ENCODE measurements around the gene FAM32A. TPM values are rescaled to one million over a fixed set of nuclear protein-coding genes. Genes with fewer than 3 reads are reported as not detected.

Gene FAM32A
- total and polyA plus RNA-seq, 2 donors (not counting 1 experiment from before 2014, with no cell fraction given): 53.4 to 62.0 TPM

- peaks cover 50% of the 10 kb centered on the region for H3K4me1 Mint-ChIP-seq
- Histone ChIP-seq H3K27ac (ENCODE audit: low read length in 2 of 2) (peak overlapping the region in 1 of 2 donors; percentile 49), H2AFZ (ENCODE audit: insufficient read depth, low read depth, low read length, poor library complexity, severe bottlenecking) (no peak overlapping the region), H3K9me3 (ENCODE audit: control extremely low read depth in 1 of 3, control insufficient read depth in 2 of 3, insufficient read depth in 1 of 3, low read length in 2 of 3) (peaks cover 0 to 6% (median 0%) of the 10 kb centered on the region in 3 donors), H3K4me1 (ENCODE audit: control insufficient read depth in 2 of 2, insufficient read depth in 2 of 2, low read length in 2 of 2) (peaks cover 41 to 63% of the 10 kb centered on the region in 2 donors), H4K20me1 (ENCODE audit: control insufficient read depth, insufficient read depth, low read length, poor library complexity, severe bottlenecking) (peaks cover 73% of the 10 kb centered on the region), H3K36me3 (replicated peaks in 1 of 2; ENCODE audit: control extremely low read depth in 1 of 2, control insufficient read depth in 1 of 2, extremely low read depth in 1 of 2, insufficient read depth in 2 of 2, low read length in 1 of 2) (peaks cover 0 to 88% of the 10 kb centered on the region in 2 experiments), H3K4me2 (replicated peaks; ENCODE audit: low read depth, low read length, poor library complexity, severe bottlenecking) (no peak overlapping the region), H3K4me3 (ENCODE audit: control extremely low read depth in 1 of 5, extremely low read depth in 1 of 5, insufficient read depth in 1 of 5, low read depth in 2 of 5, low read length in 4 of 5) (no peak overlapping the region), H3K9ac (ENCODE audit: low read length) (no peak overlapping the region), H3K27me3 (replicated peaks in 1 of 4; ENCODE audit: control extremely low read depth in 1 of 4, control insufficient read depth in 3 of 4, insufficient read depth in 4 of 4, low read length in 3 of 4) (no peaks in the 10 kb centered on the region), H3K79me2 (ENCODE audit: control insufficient read depth, insufficient read depth, low read length) (peaks cover 34% of the 10 kb centered on the region)
- ChIA-PET POLR2A (interaction anchor here (2.2 to 2.6 kb wide), 2 partner anchors 10 to 13 kb away, joined by 6 to 7 read pairs; partner anchors contain the start of gene HSH2D), CTCF (interaction anchor here (0.6 kb wide), 1 partner anchor 10 kb away, joined by 3 read pairs; no protein-coding TSS in a partner anchor)
- no peak for DNase-seq
- peak overlapping the region; percentile 15 for H3K27ac Mint-ChIP-seq
- 91% methylated on average over 10 of the region's 11 CpGs for WGBS (ENCODE audit: insufficient coverage)
- H3K9me3 Mint-ChIP-seq (ENCODE audit: insufficient read depth): no peaks in the 10 kb centered on the region
- H3K27me3 Mint-ChIP-seq: no peaks in the 10 kb centered on the region
- ATAC-seq (ENCODE audit: low read depth): no peak
- intact Hi-C loops (cut with micrococcal nuclease): no loop called here
- H3K4me3 Mint-ChIP-seq: no peak overlapping the region
- TF ChIP-seq, protein P1, sequence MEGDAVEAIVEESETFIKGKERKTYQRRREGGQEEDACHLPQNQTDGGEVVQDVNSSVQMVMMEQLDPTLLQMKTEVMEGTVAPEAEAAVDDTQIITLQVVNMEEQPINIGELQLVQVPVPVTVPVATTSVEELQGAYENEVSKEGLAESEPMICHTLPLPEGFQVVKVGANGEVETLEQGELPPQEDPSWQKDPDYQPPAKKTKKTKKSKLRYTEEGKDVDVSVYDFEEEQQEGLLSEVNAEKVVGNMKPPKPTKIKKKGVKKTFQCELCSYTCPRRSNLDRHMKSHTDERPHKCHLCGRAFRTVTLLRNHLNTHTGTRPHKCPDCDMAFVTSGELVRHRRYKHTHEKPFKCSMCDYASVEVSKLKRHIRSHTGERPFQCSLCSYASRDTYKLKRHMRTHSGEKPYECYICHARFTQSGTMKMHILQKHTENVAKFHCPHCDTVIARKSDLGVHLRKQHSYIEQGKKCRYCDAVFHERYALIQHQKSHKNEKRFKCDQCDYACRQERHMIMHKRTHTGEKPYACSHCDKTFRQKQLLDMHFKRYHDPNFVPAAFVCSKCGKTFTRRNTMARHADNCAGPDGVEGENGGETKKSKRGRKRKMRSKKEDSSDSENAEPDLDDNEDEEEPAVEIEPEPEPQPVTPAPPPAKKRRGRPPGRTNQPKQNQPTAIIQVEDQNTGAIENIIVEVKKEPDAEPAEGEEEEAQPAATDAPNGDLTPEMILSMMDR (IDR thresholded peaks at IDR 0.05): no peak
- TF ChIP-seq EZH2 (IDR thresholded peaks at IDR 0.05; ENCODE audit: borderline replicate concordance, insufficient read depth, low read depth, low read length, poor library complexity, severe bottlenecking): no peak
These were observed 31.5 kb upstream of the FAM32A start for GRCh38 chr19:16153582-16154336.

DNA sequence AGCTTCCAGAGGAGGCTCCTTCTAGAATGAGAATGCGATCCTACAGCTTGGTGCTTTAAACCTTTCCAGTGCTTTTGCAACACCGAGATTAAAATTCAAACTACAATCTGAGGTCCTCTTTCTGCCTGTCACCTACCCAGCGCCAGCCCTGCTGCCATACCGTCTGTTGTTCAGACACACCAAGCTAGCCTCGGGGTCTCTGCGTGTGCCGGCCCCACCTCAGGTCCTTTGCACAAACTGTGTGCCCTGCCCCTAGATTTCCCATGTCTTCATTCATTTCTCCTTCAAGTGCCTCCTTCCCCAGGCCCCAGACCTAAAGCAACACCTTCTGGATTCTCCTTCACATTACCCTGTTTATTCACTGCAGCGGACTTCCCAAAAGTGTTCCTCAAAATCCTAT is 30.7 kb upstream of the FAM32A start:
- intact Hi-C loops (cut with micrococcal nuclease): no loop called here
- no peaks in the 10 kb centered on the region for H3K27me3 Mint-ChIP-seq
- H3K4me1 Mint-ChIP-seq: peaks cover 42% of the 10 kb centered on the region
- ATAC-seq (ENCODE audit: low read depth) (no peak), DNase-seq (no peak)
- POLR2A ChIA-PET: interaction anchor here (1.4 to 2.6 kb wide), 3 partner anchors 9 to 13 kb away, joined by 6 to 7 read pairs (median 6); partner anchors contain the start of gene HSH2D
- Histone ChIP-seq H3K4me1 (ENCODE audit: control insufficient read depth in 2 of 2, insufficient read depth in 2 of 2, low read length in 2 of 2) (peaks cover 33 to 55% of the 10 kb centered on the region in 2 donors), H3K4me3 (ENCODE audit: control extremely low read depth in 1 of 5, extremely low read depth in 1 of 5, insufficient read depth in 1 of 5, low read depth in 2 of 5, low read length in 4 of 5) (no peak overlapping the region), H3K79me2 (ENCODE audit: control insufficient read depth, insufficient read depth, low read length) (peaks cover 27% of the 10 kb centered on the region), H3K27me3 (replicated peaks in 1 of 4; ENCODE audit: control extremely low read depth in 1 of 4, control insufficient read depth in 3 of 4, insufficient read depth in 4 of 4, low read length in 3 of 4) (no peaks in the 10 kb centered on the region), H3K27ac (ENCODE audit: low read length in 2 of 2) (peak overlapping the region in 1 of 2 donors; percentile 42), H3K36me3 (replicated peaks in 1 of 2; ENCODE audit: control extremely low read depth in 1 of 2, control insufficient read depth in 1 of 2, extremely low read depth in 1 of 2, insufficient read depth in 2 of 2, low read length in 1 of 2) (peaks cover 0 to 80% of the 10 kb centered on the region in 2 experiments), H3K9me3 (ENCODE audit: control extremely low read depth in 1 of 3, control insufficient read depth in 2 of 3, insufficient read depth in 1 of 3, low read length in 2 of 3) (peaks cover 0 to 6% (median 0%) of the 10 kb centered on the region in 3 donors), H2AFZ (ENCODE audit: insufficient read depth, low read depth, low read length, poor library complexity, severe bottlenecking) (no peak overlapping the region), H4K20me1 (ENCODE audit: control insufficient read depth, insufficient read depth, low read length, poor library complexity, severe bottlenecking) (peaks cover 73% of the 10 kb centered on the region), H3K9ac (ENCODE audit: low read length) (no peak overlapping the region), H3K4me2 (replicated peaks; ENCODE audit: low read depth, low read length, poor library complexity, severe bottlenecking) (peak overlapping the region; percentile 27)
- TF ChIP-seq, protein P1 (IDR thresholded peaks at IDR 0.05): no peak
- TF ChIP-seq EZH2 (IDR thresholded peaks at IDR 0.05; ENCODE audit: borderline replicate concordance, insufficient read depth, low read depth, low read length, poor library complexity, severe bottlenecking): no peak
- H3K9me3 Mint-ChIP-seq (ENCODE audit: insufficient read depth): no peaks in the 10 kb centered on the region
- H3K27ac Mint-ChIP-seq: peak overlapping the region; percentile 80
- CTCF ChIA-PET: interaction anchor here (1.0 kb wide), 1 partner anchor 88 kb away, joined by 3 read pairs; no protein-coding TSS in a partner anchor
- WGBS (ENCODE audit: insufficient coverage): over 99% methylated on average over 8 of the region's 8 CpGs
- H3K4me3 Mint-ChIP-seq: peak overlapping the region; percentile 7
